22Rv1 (cell line): ENCODE results near the gene SAMD8.

Experiments
- CTCF ChIP-seq: fragments of 450-650 bp; IDR thresholded peaks from 2 replicates; pipeline ENCODE4 v1.5.1; 2017; ENCODE audit warnings: mild to moderate bottlenecking
- ZFX ChIP-seq: fragments of 450-650 bp; IDR thresholded peaks from 2 replicates; pipeline ENCODE4 v1.6.1; 2017; ENCODE audit warnings: antibody characterized with exemption, borderline replicate concordance

GRCh38 chr10:75220274-75220673 is 108.8 kb downstream of the SAMD8 start:
- TF ChIP-seq CTCF (no peak), ZFX (no peak)
